Spleen (tissue), 11 donors: ENCODE results near the gene SHC3. TPM values are rescaled to one million over a fixed set of nuclear protein-coding genes. Genes with fewer than 3 reads are reported as not detected.

Experiments used
- DNase-seq: peaks from one replicate; pipeline ENCODE4 v3.0.0-alpha.2; 2020
- H3K27ac ChIP-seq, 8 donors: fragments of 200-600 bp; sonication (generic) in 7 of 8; 1 replicate in 4 of 8; 2 replicates in 4 of 8; pipeline versions ENCODE4 v1.5.0 to v1.8.0; 2016 to 2021; ENCODE audit warnings: inconsistent platforms in 4 of 8, mild to moderate bottlenecking in 4 of 8, moderate library complexity in 1 of 8
- H3K27me3 ChIP-seq, 7 donors: fragments of 200-600 bp; sonication (generic) in 6 of 7; replicated peaks in 1 of 7; 1 replicate in 4 of 7; 2 replicates in 3 of 7; pipeline versions ENCODE4 v1.5.0 to v1.8.0; 2016 to 2021; ENCODE audit warnings: inconsistent platforms in 3 of 7, mild to moderate bottlenecking in 1 of 7
- H3K36me3 ChIP-seq, 6 donors: fragments of 200-600 bp; sonication (generic) in 5 of 6; 1 replicate in 4 of 6; 2 replicates in 2 of 6; pipeline versions ENCODE4 v1.5.0 to v1.8.0; 2016 to 2021; ENCODE audit warnings: inconsistent platforms in 2 of 6
- H3K4me1 ChIP-seq, 6 donors: fragments of 200-600 bp; sonication (generic) in 5 of 6; 1 replicate in 3 of 6; 2 replicates in 3 of 6; pipeline versions ENCODE4 v1.5.0 to v1.8.0; 2016 to 2021; ENCODE audit warnings: inconsistent platforms in 3 of 6
- H3K4me3 ChIP-seq, 8 donors: fragments of 200-600 bp; sonication (generic) in 7 of 8; 1 replicate in 4 of 8; 2 replicates in 4 of 8; pipeline versions ENCODE4 v1.5.0 to v1.8.0; 2016 to 2021; ENCODE audit warnings: inconsistent platforms in 4 of 8, mild to moderate bottlenecking in 4 of 8, moderate library complexity in 2 of 8
- H3K9me3 ChIP-seq, 8 donors: fragments of 200-600 bp; sonication (generic) in 7 of 8; 1 replicate in 4 of 8; 2 replicates in 4 of 8; pipeline versions ENCODE4 v1.5.0 to v1.8.0; 2016 to 2021; ENCODE audit warnings: inconsistent platforms in 4 of 8
- POLR2A ChIP-seq, 3 donors: fragments of 450-650 bp; IDR thresholded peaks; one replicate each; pipeline ENCODE4 v1.5.1; 2017; ENCODE audit warnings: antibody characterized with exemption in 3 of 3, mild to moderate bottlenecking in 1 of 3
- POLR2AphosphoS5 ChIP-seq, 3 donors: sonication (generic); formaldehyde crosslinking; IDR thresholded peaks; one replicate each; pipeline ENCODE4 v1.5.1; 2017; ENCODE audit warnings: antibody characterized with exemption in 3 of 3
- WGBS, 5 donors: extraction: QIAGEN DNeasy Blood & Tissue Kit in 3 of 5; methylation state at CpG; one replicate each; pipeline versions ENCODE4 v1.1.5 to v1.1.7; 2013 to 2018; 5-methylcytosine and 5-hydroxymethylcytosine counted together
- intact Hi-C: fragments of 100-400 bp; cut with DNase I; formaldehyde crosslinking; loops from one replicate; pipeline ENCODE4 v1.15.0; 2023; ENCODE audit warnings: low total_unique reads
- polyA plus RNA-seq, 3 donors: library from polyadenylated mRNA; stranded (reverse); fragments of 200-250 nt; gene quantifications; one replicate each; pipeline ENCODE4 v1.2.1, GENCODE V29; 2013
- total RNA-seq, 7 donors: library from RNA; depleted of rRNA in 3 of 7; stranded (reverse); fragments of >200 nt in 3 of 7; fragmentation: NEBNext Ultra II Directional in 4 of 7; extraction: Animal tissue kit (Norgen Biotek cat#: 25700) in 4 of 7; gene quantifications; one replicate each; pipeline versions ENCODE4 v1.1.0 to v1.2.1, GENCODE V29; 2016 to 2021
- TF ChIP-seq, protein P1 (sequence below), 11 experiments: fragments of 200-600 bp in 7 of 11; fragments of 450-650 bp in 4 of 11; sonication (generic) in 4 of 11; IDR thresholded peaks in 8 of 11; conservative IDR thresholded peaks in 3 of 11; 1 replicate in 7 of 11; 2 replicates in 4 of 11; pipeline versions ENCODE4 v1.4.0 to v1.8.0; 2016 to 2021; ENCODE audit warnings: antibody characterized with exemption in 11 of 11, inconsistent platforms in 4 of 11, mild to moderate bottlenecking in 1 of 11
- donor health status: healthy with polysubstance abuse.
- donor health status: DM: no; HTN: no; CAD: no; lungs with moderate emphysema.
- donor health status: DM: no; HTN: no; CAD: no.
- donor health status: Bipolar disorder and iron deficiency.
- donor health status: healthy.
- donor health status: DM: no; HTN: no; CAD: no.
- donor health status: DM: yes; HTN: yes; CAD: no.

SHC3 gene
- total and polyA plus RNA-seq, 10 donors, result 0.03 to 0.70 (median 0.07) TPM; not detected in 1

DNA sequence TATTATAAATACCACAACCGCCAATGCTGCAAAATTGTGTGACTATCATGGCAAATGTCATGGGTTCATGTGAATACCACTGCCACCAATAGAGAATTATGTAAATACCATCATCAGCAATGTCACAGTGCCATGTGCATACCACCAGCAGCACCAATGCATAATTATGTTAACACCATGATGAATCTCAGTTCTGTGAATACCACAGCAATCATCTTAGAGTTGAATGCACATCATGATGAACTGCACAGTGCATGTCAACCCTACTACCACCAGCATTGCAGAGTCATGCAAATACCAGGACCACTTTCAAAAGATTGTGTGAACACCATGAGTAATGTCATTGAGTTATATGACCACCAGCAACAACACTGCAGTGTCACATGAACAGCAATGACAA lies 63.2 kb downstream of the SHC3 start:
- Histone ChIP-seq H3K27me3 (no peaks in the 10 kb centered on the region), H3K4me1 (no peaks in the 10 kb centered on the region), H3K27ac (no peak overlapping the region), H3K9me3 (peaks cover 0 to 6% (median 0%) of the 10 kb centered on the region in 8 donors), H3K36me3 (no peaks in the 10 kb centered on the region), H3K4me3 (no peak overlapping the region)
- intact Hi-C loops, result no loop called here
- no peak for DNase-seq
- TF ChIP-seq POLR2AphosphoS5 (IDR thresholded peaks at IDR 0.05) (no peak), POLR2A (IDR thresholded peaks at IDR 0.05) (no peak)
- TF ChIP-seq, protein P1, sequence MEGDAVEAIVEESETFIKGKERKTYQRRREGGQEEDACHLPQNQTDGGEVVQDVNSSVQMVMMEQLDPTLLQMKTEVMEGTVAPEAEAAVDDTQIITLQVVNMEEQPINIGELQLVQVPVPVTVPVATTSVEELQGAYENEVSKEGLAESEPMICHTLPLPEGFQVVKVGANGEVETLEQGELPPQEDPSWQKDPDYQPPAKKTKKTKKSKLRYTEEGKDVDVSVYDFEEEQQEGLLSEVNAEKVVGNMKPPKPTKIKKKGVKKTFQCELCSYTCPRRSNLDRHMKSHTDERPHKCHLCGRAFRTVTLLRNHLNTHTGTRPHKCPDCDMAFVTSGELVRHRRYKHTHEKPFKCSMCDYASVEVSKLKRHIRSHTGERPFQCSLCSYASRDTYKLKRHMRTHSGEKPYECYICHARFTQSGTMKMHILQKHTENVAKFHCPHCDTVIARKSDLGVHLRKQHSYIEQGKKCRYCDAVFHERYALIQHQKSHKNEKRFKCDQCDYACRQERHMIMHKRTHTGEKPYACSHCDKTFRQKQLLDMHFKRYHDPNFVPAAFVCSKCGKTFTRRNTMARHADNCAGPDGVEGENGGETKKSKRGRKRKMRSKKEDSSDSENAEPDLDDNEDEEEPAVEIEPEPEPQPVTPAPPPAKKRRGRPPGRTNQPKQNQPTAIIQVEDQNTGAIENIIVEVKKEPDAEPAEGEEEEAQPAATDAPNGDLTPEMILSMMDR (IDR thresholded peaks at IDR 0.05 in 8 of 11, conservative IDR thresholded peaks at IDR 0.05 in 3 of 11), result no peak
- WGBS, 5 donors, result 83 to 95% (median 92%) methylated on average over 1 of the region's 1 CpG

DNA sequence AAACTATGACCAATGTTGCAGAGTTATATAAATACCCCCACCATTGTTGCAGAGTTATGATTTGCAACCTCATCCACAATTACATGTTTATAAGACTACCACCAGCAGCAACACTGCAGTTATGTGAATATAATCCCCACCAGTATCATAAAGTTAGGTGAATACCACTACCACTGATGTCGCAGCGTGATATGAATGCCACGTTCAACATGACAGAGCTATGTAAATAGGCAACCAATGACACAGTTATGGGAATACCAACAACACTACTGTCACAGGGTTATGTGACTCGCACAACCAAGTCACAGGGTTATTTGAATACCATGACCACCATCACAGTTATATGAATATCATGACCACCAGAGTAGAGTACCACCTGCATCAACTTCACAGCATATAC lies 63.9 kb downstream of the SHC3 start:
- Histone ChIP-seq H3K4me3 (no peak overlapping the region), H3K27me3 (no peaks in the 10 kb centered on the region), H3K9me3 (peaks cover 0 to 6% (median 0%) of the 10 kb centered on the region in 8 donors), H3K27ac (no peak overlapping the region), H3K4me1 (no peaks in the 10 kb centered on the region), H3K36me3 (no peaks in the 10 kb centered on the region)
- DNase-seq, result no peak
- TF ChIP-seq, protein P1 (IDR thresholded peaks at IDR 0.05 in 8 of 11, conservative IDR thresholded peaks at IDR 0.05 in 3 of 11), result no peak
- WGBS, 5 donors, result 85 to 97% (median 91%) methylated on average over 4 of the region's 4 CpGs
- intact Hi-C loops, result no loop called here

DNA sequence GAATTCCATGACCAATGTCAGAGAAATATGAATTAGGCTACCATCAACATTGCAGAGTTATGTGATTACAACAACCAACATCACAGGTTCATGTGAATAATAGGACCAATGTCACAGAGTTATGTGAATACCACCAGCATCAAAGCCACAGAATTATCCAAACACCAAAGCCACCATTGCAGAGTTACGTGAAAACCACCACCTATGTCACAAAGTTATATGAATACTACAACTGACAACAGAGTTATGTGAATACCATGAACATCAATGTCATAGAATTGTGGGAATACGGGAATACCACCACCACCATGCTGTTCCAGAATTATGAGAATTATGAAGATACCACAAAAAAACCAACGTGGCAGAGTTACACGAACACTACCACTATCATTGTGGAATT lies 64.8 kb downstream of the SHC3 start:
- H3K27me3 ChIP-seq, result no peaks in the 10 kb centered on the region
- TF ChIP-seq, protein P1 (IDR thresholded peaks at IDR 0.05 in 8 of 11, conservative IDR thresholded peaks at IDR 0.05 in 3 of 11), result no peak
- TF ChIP-seq POLR2A (IDR thresholded peaks at IDR 0.05) (no peak), POLR2AphosphoS5 (IDR thresholded peaks at IDR 0.05) (no peak)
- H3K4me1 ChIP-seq, result no peaks in the 10 kb centered on the region
- no peaks in the 10 kb centered on the region for H3K36me3 ChIP-seq
- no peak for DNase-seq
- 83 to 88% (median 86%) methylated on average over 4 of the region's 4 CpGs for WGBS, 5 donors
- intact Hi-C loops, result no loop called here
- peaks cover 0 to 3% (median 0%) of the 10 kb centered on the region in 8 donors for H3K9me3 ChIP-seq
- H3K27ac ChIP-seq, result no peak overlapping the region
- no peak overlapping the region for H3K4me3 ChIP-seq

DNA sequence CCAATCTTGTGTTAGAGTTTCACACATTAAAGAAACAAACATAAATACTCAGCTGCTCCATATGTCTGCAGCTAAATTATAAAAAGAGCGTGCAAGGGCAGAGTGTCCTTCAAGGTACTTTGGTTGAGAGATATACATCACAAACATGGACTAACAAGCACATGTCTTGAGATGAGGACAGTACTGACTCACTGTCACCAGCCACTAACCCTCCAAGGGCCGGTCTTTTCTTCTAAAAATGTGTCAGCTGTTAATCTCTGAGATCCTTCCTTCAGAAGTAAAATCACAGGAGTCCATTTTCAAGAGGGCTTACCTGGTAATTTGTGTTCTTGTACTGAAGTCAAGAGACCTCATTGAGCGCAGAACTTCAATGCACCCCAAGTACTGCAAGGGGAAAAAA lies 66.4 kb downstream of the SHC3 start:
- no peaks in the 10 kb centered on the region for H3K27me3 ChIP-seq
- no peak overlapping the region for H3K4me3 ChIP-seq
- TF ChIP-seq POLR2AphosphoS5 (IDR thresholded peaks at IDR 0.05) (no peak), POLR2A (IDR thresholded peaks at IDR 0.05) (no peak)
- TF ChIP-seq, protein P1 (IDR thresholded peaks at IDR 0.05 in 8 of 11, conservative IDR thresholded peaks at IDR 0.05 in 3 of 11), result no peak
- intact Hi-C loops, result no loop called here
- no peaks in the 10 kb centered on the region for H3K9me3 ChIP-seq
- no peak for DNase-seq
- H3K36me3 ChIP-seq, result no peaks in the 10 kb centered on the region
- H3K4me1 ChIP-seq, result no peaks in the 10 kb centered on the region
- WGBS, 5 donors, result 80 to 89% (median 84%) methylated on average over 3 of the region's 3 CpGs
- no peak overlapping the region for H3K27ac ChIP-seq
